Suprapubic skin (tissue), 4 donors: Measurements from ENCODE around the gene CREB5.

Experiments used
- CTCF ChIP-seq, 2 donors: fragments of 200-600 bp in 1 of 2; fragments of 450-650 bp in 1 of 2; sonication (generic) in 1 of 2; IDR thresholded peaks; one replicate each; pipeline ENCODE4 v1.5.1; 2016 to 2019; ENCODE audit warnings: antibody characterized with exemption in 2 of 2, mild to moderate bottlenecking in 1 of 2, moderate library complexity in 1 of 2
- EP300 ChIP-seq: sonication (generic); formaldehyde crosslinking; IDR thresholded peaks from one replicate; pipeline ENCODE4 v1.6.1; 2017; ENCODE audit warnings: antibody characterized with exemption
- POLR2A ChIP-seq, 2 donors: fragments of 450-650 bp; IDR thresholded peaks; one replicate each; pipeline ENCODE4 v1.6.1; 2017; ENCODE audit warnings: antibody characterized with exemption in 2 of 2, mild to moderate bottlenecking in 2 of 2, moderate library complexity in 2 of 2
- POLR2AphosphoS5 ChIP-seq, 3 donors: sonication (generic); formaldehyde crosslinking; IDR thresholded peaks; one replicate each; pipeline ENCODE4 v1.6.1; 2017; ENCODE audit warnings: antibody characterized with exemption in 3 of 3

GRCh38 chr7:28607855-28608193 lies 195.5 kb downstream of the CREB5 start:
- TF ChIP-seq CTCF (IDR thresholded peaks at IDR 0.05) (no peak), POLR2AphosphoS5 (IDR thresholded peaks at IDR 0.05) (no peak), POLR2A (IDR thresholded peaks at IDR 0.05) (no peak), EP300 (no peak)
